ENCODE results near the gene ZNF672.
"Not testable (repeated sequence)": the region's sequence is repeated elsewhere in the genome, so short reads cannot be mapped to it uniquely, and the experiment has no call there.

Gene ZNF672

DNA sequence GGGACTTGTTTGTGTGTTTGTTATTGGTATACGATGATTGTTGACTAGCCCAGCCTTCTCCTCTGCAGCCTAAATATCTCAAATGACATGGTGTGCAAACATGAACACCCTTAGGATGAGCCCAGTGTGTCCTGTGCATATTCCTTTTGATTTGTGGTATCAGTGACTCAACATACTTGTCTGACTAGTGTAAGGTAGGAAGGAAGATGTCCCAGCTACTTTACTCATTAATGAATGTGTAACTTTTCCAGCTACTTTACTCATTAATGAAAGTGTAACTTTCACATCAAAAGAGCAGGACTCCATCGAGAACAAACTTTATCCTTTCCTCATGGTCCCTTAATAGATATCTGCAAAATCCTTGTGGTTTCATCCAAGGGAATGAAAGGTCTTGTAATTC is 23.6 kb downstream of the ZNF672 start:
- Histone ChIP-seq H3K36me3 (ENCODE audit: control insufficient read depth, insufficient read depth, low read length) (no peaks in the 10 kb centered on the region), H3K4me1 (ENCODE audit: control insufficient read depth, insufficient read depth, low read length) (peaks cover 7% of the 10 kb centered on the region), H3K27me3 (ENCODE audit: control insufficient read depth, insufficient read depth, low read length) (peaks cover 55% of the 10 kb centered on the region), H3K9ac (ENCODE audit: low read depth, low read length) (no peak overlapping the region), H3K9me3 (ENCODE audit: control insufficient read depth, insufficient read depth, low read length) (no peaks in the 10 kb centered on the region), H3K4me3 (ENCODE audit: low read depth, low read length) (no peak overlapping the region)

DNA sequence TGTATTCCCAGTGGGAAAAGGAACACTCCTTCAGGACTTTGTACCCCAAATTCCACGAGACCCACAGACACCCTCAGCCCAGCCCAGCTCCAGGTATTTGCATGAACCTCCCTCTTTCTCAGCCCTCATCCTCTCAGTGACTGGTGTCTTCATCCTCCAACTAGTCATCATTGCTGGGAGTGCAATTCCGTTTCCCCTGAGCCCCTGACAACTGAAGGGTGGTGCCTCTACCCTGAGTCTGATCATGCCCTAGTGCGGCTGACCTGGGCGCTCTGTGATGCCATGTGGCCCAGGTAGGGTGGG is 24.6 kb downstream of the ZNF672 start:
- Histone ChIP-seq H3K4me1 (ENCODE audit: control insufficient read depth, insufficient read depth, low read length) (peaks cover 3% of the 10 kb centered on the region), H3K4me3 (ENCODE audit: low read depth, low read length) (peak overlapping the region; percentile 82), H3K27me3 (ENCODE audit: control insufficient read depth, insufficient read depth, low read length) (peaks cover 55% of the 10 kb centered on the region), H3K9me3 (ENCODE audit: control insufficient read depth, insufficient read depth, low read length) (no peaks in the 10 kb centered on the region), H3K9ac (ENCODE audit: low read depth, low read length) (peak overlapping the region; percentile 54), H3K36me3 (ENCODE audit: control insufficient read depth, insufficient read depth, low read length) (no peaks in the 10 kb centered on the region)

- Histone ChIP-seq H3K4me1 (ENCODE audit: control insufficient read depth, insufficient read depth, low read length) (peaks cover 2% of the 10 kb centered on the region), H3K4me3 (ENCODE audit: low read depth, low read length) (peak overlapping the region; percentile 82)
These were observed 25.2 kb downstream of the ZNF672 start for GRCh38 chr1:248862998-248863881.

GRCh38 chr1:248871837-248872401 is 33.9 kb downstream of the ZNF672 start:
- Histone ChIP-seq H3K4me3 (ENCODE audit: low read depth, low read length) (no peak overlapping the region), H3K36me3 (ENCODE audit: control insufficient read depth, insufficient read depth, low read length) (no peaks in the 10 kb centered on the region), H3K9me3 (ENCODE audit: control insufficient read depth, insufficient read depth, low read length) (no peaks in the 10 kb centered on the region), H3K4me1 (ENCODE audit: control insufficient read depth, insufficient read depth, low read length) (no peaks in the 10 kb centered on the region), H3K27me3 (ENCODE audit: control insufficient read depth, insufficient read depth, low read length) (no peaks in the 10 kb centered on the region), H3K9ac (ENCODE audit: low read depth, low read length) (no peak overlapping the region)

More at GRCh38 chr1:248862998-248863881, 25.2 kb downstream of the ZNF672 start:
- H3K9me3 ChIP-seq (ENCODE audit: control insufficient read depth, insufficient read depth, low read length): no peaks in the 10 kb centered on the region
- peak overlapping the region; percentile 54 for H3K9ac ChIP-seq (ENCODE audit: low read depth, low read length)
- H3K27me3 ChIP-seq (ENCODE audit: control insufficient read depth, insufficient read depth, low read length): peaks cover 55% of the 10 kb centered on the region
- H3K36me3 ChIP-seq (ENCODE audit: control insufficient read depth, insufficient read depth, low read length): no peaks in the 10 kb centered on the region

DNA sequence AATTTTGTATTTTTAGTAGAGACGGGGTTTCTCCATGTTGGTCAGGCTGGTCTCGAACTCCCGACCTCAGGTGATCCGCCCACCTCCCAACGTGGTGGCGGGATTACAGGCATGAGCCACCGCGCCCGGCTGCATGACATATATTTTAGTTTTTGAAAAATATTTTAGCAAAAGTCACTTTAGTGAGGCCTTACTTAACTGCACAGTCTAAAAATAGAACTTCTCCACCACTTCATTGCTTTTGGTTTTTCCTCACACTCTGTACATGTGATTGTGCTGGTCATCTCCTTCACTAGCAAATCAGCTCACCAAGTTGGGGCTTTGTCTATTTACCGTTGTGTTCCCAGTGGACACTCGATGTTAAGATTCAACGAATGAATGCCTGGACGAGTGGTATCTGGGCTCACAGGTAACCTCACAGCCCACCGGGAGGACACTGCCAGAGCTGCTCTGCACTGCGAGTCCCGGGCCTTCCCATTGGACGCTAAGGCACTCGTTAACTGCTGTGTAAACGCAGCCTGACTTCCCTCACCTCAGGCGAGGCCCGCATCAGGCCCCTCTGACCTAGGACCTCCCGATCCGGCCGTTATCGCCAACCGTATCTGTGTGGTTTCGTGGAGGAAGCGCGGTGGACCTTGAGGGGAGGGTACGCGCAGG is 34.9 kb downstream of the ZNF672 start:
- Histone ChIP-seq H3K4me1 (ENCODE audit: control insufficient read depth, insufficient read depth, low read length) (no peaks in the 10 kb centered on the region), H3K36me3 (ENCODE audit: control insufficient read depth, insufficient read depth, low read length) (no peaks in the 10 kb centered on the region), H3K9ac (ENCODE audit: low read depth, low read length) (peak overlapping the region; percentile 48), H3K4me3 (ENCODE audit: low read depth, low read length) (peak overlapping the region; percentile 87), H3K27me3 (ENCODE audit: control insufficient read depth, insufficient read depth, low read length) (no peaks in the 10 kb centered on the region), H3K9me3 (ENCODE audit: control insufficient read depth, insufficient read depth, low read length) (no peaks in the 10 kb centered on the region)

DNA sequence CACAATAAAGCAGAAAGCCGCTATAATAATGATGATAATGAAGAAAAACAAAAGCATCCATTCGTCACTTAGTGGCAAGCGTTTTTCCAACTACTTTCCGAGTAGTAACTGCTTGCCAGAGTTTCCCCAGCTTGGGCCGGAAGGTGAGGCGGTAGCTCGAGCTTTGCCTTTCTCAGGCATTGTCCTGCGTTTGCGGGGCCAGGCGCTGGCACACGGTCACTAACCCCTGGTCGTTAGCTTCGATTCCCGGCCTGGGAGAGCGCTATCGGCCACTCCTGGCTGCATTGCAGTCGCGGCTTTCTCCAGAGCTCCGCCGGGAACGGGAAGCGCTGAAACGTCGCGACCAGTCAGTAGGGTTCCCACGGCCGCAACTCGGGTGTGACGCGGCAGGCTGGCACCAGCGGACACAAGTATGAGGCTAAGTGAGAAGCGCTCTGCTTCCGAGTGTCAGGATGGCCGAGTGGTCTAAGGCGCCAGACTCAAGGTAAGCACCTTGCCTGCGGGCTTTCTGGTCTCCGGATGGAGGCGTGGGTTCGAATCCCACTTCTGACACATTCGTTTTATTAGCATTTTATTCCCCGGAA is 35.5 kb downstream of the ZNF672 start:
- Histone ChIP-seq H3K27me3 (ENCODE audit: control insufficient read depth, insufficient read depth, low read length) (no peaks in the 10 kb centered on the region), H3K36me3 (ENCODE audit: control insufficient read depth, insufficient read depth, low read length) (no peaks in the 10 kb centered on the region), H3K4me3 (ENCODE audit: low read depth, low read length) (peak overlapping the region; percentile 87), H3K9ac (ENCODE audit: low read depth, low read length) (peak overlapping the region; percentile 51), H3K9me3 (ENCODE audit: control insufficient read depth, insufficient read depth, low read length) (no peaks in the 10 kb centered on the region), H3K4me1 (ENCODE audit: control insufficient read depth, insufficient read depth, low read length) (no peaks in the 10 kb centered on the region)

DNA sequence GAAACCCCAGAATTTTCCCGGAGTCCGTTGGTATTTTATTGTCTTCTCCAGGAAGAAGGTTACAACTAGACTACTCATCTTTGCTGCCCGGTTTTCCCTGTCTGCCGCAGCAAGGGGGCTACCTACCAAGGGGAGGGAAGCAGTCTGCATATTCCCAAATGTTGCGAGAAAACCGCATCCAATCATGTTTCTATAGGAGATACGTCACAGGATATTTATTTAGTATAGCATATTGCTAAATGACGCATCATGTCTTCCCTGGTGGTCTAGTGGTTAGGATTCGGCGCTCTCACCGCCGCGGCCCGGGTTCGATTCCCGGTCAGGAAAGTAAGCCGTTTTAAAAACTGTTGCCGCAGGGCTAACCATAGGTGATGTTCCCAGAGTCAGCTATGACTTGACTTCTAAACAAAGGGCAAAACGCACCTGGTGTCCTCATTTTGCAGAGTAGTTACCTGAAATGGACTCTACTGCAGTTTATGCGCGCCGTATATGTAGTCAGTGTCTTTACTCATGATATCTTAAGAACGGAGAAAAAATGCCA is 36.0 kb downstream of the ZNF672 start:
- Histone ChIP-seq H3K4me3 (ENCODE audit: low read depth, low read length) (peak overlapping the region; percentile 87), H3K27me3 (ENCODE audit: control insufficient read depth, insufficient read depth, low read length) (no peaks in the 10 kb centered on the region), H3K36me3 (ENCODE audit: control insufficient read depth, insufficient read depth, low read length) (no peaks in the 10 kb centered on the region), H3K9me3 (ENCODE audit: control insufficient read depth, insufficient read depth, low read length) (no peaks in the 10 kb centered on the region), H3K9ac (ENCODE audit: low read depth, low read length) (peak overlapping the region; percentile 51), H3K4me1 (ENCODE audit: control insufficient read depth, insufficient read depth, low read length) (no peaks in the 10 kb centered on the region)

DNA sequence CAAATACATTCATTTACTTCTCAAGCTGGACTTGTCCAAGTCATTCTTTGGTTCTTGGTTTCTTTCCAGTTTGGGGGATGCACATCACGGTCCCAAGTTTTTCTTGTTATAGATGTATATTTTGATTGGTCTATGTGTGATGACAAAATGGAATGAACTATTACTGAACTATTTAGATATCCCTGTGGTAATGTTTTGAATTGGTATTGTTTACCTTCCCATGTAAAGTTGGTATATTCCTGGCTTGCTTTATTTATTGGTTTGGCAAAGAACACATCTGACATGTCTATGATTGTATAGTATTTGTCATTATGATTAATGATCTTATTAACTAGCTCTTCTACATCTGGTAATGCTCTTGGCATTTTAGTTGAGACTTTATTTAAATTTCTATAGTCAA is 43.2 kb downstream of the ZNF672 start:
- no peak overlapping the region for H3K9ac ChIP-seq (ENCODE audit: low read depth, low read length)
- H3K4me3 ChIP-seq (ENCODE audit: low read depth, low read length): no peak overlapping the region
- no peaks in the 10 kb centered on the region for H3K9me3 ChIP-seq (ENCODE audit: control insufficient read depth, insufficient read depth, low read length)
- H3K27me3 ChIP-seq (ENCODE audit: control insufficient read depth, insufficient read depth, low read length): no peaks in the 10 kb centered on the region
- peaks cover 2% of the 10 kb centered on the region for H3K4me1 ChIP-seq (ENCODE audit: control insufficient read depth, insufficient read depth, low read length)
- no peaks in the 10 kb centered on the region for H3K36me3 ChIP-seq (ENCODE audit: control insufficient read depth, insufficient read depth, low read length)

- H3K27me3 ChIP-seq (ENCODE audit: control insufficient read depth, insufficient read depth, low read length): not testable (repeated sequence)
These were observed 44.4 kb downstream of the ZNF672 start for GRCh38 chr1:248882427-248882826.

DNA sequence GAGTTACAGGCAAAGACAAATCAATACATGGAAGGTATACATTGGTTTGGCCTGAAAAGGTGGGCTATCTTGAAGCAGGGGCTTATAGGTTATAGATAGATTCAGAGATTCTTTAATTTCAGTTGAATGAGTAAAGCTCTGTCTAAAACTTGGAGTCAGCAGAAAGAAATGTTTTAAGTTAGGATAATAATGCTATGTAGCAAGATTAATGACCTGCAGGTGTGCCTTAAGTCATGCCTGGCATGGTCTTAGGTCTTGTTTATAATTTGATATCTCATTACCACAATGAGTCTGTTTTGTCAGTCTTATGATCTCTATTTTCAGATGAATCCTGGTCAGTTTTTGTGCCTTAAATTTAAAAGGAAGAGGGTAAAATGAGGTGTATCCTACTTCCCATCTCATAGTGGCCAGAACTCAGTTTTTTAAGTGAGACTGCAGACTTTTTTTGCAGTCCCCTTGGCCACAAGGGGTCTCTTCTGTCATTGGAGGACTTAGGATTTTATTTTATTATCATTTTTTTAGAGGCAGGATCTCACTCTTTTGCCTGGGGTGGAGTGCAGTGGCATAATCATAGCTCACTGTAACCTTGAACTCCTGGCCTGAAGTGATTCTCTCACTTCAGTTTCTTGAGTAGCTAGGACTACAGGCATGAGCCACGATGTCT is 46.7 kb downstream of the ZNF672 start:
- H3K4me1 ChIP-seq (ENCODE audit: control insufficient read depth, insufficient read depth, low read length): peaks cover 6% of the 10 kb centered on the region
- H3K4me3 ChIP-seq (ENCODE audit: low read depth, low read length): no peak overlapping the region
- H3K36me3 ChIP-seq (ENCODE audit: control insufficient read depth, insufficient read depth, low read length): no peaks in the 10 kb centered on the region
- no peak overlapping the region for H3K9ac ChIP-seq (ENCODE audit: low read depth, low read length)
- H3K27me3 ChIP-seq (ENCODE audit: control insufficient read depth, insufficient read depth, low read length): no peaks in the 10 kb centered on the region
- no peaks in the 10 kb centered on the region for H3K9me3 ChIP-seq (ENCODE audit: control insufficient read depth, insufficient read depth, low read length)

More at GRCh38 chr1:248882427-248882826, 44.4 kb downstream of the ZNF672 start:
- H3K36me3 ChIP-seq (ENCODE audit: control insufficient read depth, insufficient read depth, low read length); H3K4me3 ChIP-seq (ENCODE audit: low read depth, low read length); H3K9ac ChIP-seq (ENCODE audit: low read depth, low read length); H3K4me1 ChIP-seq (ENCODE audit: control insufficient read depth, insufficient read depth, low read length); H3K9me3 ChIP-seq (ENCODE audit: control insufficient read depth, insufficient read depth, low read length): not testable (repeated sequence)

DNA sequence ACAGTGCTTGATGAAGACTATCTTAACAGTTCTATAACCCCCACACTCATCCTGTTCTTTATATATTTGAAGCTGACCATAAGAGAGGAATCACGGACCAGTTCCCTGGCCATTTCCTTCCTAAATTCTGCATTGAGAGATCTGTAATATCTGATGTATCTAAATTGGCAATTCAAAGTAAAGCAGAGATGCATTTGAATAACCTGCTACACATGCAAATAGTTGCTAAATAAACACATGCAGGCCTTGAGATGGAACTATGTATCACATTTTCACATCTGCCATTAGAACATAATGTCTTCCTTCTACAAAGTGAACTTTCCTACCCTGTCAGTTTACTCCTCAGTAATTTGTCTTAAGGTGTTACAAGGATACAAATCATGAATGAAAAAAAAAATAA is 47.6 kb downstream of the ZNF672 start:
- Histone ChIP-seq H3K9me3 (ENCODE audit: control insufficient read depth, insufficient read depth, low read length) (no peaks in the 10 kb centered on the region), H3K36me3 (ENCODE audit: control insufficient read depth, insufficient read depth, low read length) (no peaks in the 10 kb centered on the region), H3K4me3 (ENCODE audit: low read depth, low read length) (no peak overlapping the region), H3K4me1 (ENCODE audit: control insufficient read depth, insufficient read depth, low read length) (peaks cover 6% of the 10 kb centered on the region), H3K9ac (ENCODE audit: low read depth, low read length) (no peak overlapping the region), H3K27me3 (ENCODE audit: control insufficient read depth, insufficient read depth, low read length) (no peaks in the 10 kb centered on the region)

All from iPS-15b (cell line).